HL-60 (cell line): Measurements from ENCODE around the gene MFAP2.

Source experiments
- DNase-seq, 2 experiments: peaks; one replicate each; pipeline ENCODE4 v3.0.0-alpha.2; 2010 to 2020; ENCODE audit warnings: low read depth in 1 of 2, low spot score in 1 of 2
- H3K27ac ChIP-seq: fragments of 250-450 bp; sonication (Bioruptor Pico); replicated peaks from 2 replicates; pipeline ENCODE4 v1.5.1; 2020; ENCODE audit warnings: mild to moderate bottlenecking, moderate library complexity
- H3K27me3 ChIP-seq: fragments of 250-450 bp; sonication (Bioruptor Pico); 2 replicates; pipeline ENCODE4 v1.5.1; 2021; ENCODE audit warnings: mild to moderate bottlenecking, moderate library complexity; ENCODE audit not compliant: insufficient read depth, poor library complexity, severe bottlenecking
- H3K4me3 ChIP-seq: replicated peaks from 2 replicates; pipeline ENCODE4 v1.5.1; 2011; ENCODE audit warnings: mild to moderate bottlenecking, control low read depth, low read length; ENCODE audit not compliant: insufficient read depth
- GABPA ChIP-seq: IDR thresholded peaks from 2 replicates; pipeline ENCODE4 v1.6.1; 2012; ENCODE audit warnings: low read depth
- POLR2AphosphoS5 ChIP-seq: IDR thresholded peaks from 2 replicates; pipeline ENCODE4 v1.6.1; 2012; ENCODE audit warnings: low read depth
- SPI1 ChIP-seq: IDR thresholded peaks from 2 replicates; pipeline ENCODE4 v1.6.1; 2012; ENCODE audit warnings: low read depth, mild to moderate bottlenecking, borderline replicate concordance
- TF ChIP-seq, protein P1 (sequence below): IDR thresholded peaks from 2 replicates; pipeline ENCODE4 v1.6.1; 2012; ENCODE audit warnings: low read depth; ENCODE audit not compliant: insufficient replicate concordance
- TF ChIP-seq, protein P2 (sequence below): IDR thresholded peaks from one replicate; pipeline ENCODE4 v1.5.1; 2011; ENCODE audit warnings: low read length, control low read depth, inconsistent platforms; ENCODE audit not compliant: insufficient read depth

MFAP2 gene

DNA sequence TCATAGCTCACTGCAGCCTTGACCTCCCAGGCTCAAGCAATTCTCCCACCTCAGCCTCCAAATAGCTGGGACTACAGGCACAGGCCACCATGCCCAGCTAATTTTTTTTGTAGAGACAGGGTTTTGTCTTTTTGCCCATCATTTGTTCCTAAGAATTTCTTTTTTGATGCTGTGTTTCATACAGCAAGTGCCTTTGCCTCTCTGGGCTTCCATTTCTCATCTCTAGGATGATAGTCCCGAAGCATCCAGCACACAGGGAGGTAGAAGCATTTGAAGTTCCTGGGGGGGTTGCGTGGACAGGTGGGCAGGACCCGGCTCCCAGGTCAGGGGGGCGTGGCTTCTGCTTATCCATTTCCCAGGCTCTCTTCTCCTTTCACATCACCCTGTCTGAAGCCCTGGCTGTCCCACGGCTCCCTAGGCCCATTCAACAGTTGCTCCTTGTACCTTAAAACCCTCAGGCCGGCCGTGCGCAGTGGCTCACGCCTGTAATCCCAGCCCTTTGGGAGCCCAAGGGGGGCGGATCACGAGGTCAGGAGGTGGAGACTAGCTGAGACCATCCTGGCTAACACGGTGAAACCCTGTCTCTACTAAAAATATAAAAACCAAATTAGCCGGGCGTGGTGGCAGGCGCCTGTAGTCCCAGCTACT is 27.9 kb upstream of the MFAP2 start:
- H3K4me3 ChIP-seq: no peak overlapping the region
- no peak for DNase-seq
- no peaks in the 10 kb centered on the region for H3K27me3 ChIP-seq
- TF ChIP-seq, protein P1, sequence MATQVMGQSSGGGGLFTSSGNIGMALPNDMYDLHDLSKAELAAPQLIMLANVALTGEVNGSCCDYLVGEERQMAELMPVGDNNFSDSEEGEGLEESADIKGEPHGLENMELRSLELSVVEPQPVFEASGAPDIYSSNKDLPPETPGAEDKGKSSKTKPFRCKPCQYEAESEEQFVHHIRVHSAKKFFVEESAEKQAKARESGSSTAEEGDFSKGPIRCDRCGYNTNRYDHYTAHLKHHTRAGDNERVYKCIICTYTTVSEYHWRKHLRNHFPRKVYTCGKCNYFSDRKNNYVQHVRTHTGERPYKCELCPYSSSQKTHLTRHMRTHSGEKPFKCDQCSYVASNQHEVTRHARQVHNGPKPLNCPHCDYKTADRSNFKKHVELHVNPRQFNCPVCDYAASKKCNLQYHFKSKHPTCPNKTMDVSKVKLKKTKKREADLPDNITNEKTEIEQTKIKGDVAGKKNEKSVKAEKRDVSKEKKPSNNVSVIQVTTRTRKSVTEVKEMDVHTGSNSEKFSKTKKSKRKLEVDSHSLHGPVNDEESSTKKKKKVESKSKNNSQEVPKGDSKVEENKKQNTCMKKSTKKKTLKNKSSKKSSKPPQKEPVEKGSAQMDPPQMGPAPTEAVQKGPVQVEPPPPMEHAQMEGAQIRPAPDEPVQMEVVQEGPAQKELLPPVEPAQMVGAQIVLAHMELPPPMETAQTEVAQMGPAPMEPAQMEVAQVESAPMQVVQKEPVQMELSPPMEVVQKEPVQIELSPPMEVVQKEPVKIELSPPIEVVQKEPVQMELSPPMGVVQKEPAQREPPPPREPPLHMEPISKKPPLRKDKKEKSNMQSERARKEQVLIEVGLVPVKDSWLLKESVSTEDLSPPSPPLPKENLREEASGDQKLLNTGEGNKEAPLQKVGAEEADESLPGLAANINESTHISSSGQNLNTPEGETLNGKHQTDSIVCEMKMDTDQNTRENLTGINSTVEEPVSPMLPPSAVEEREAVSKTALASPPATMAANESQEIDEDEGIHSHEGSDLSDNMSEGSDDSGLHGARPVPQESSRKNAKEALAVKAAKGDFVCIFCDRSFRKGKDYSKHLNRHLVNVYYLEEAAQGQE: no peak
- TF ChIP-seq GABPA (no peak), SPI1 (no peak), POLR2AphosphoS5 (no peak)
- TF ChIP-seq, protein P2, sequence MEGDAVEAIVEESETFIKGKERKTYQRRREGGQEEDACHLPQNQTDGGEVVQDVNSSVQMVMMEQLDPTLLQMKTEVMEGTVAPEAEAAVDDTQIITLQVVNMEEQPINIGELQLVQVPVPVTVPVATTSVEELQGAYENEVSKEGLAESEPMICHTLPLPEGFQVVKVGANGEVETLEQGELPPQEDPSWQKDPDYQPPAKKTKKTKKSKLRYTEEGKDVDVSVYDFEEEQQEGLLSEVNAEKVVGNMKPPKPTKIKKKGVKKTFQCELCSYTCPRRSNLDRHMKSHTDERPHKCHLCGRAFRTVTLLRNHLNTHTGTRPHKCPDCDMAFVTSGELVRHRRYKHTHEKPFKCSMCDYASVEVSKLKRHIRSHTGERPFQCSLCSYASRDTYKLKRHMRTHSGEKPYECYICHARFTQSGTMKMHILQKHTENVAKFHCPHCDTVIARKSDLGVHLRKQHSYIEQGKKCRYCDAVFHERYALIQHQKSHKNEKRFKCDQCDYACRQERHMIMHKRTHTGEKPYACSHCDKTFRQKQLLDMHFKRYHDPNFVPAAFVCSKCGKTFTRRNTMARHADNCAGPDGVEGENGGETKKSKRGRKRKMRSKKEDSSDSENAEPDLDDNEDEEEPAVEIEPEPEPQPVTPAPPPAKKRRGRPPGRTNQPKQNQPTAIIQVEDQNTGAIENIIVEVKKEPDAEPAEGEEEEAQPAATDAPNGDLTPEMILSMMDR: no peak
- H3K27ac ChIP-seq: no peak overlapping the region

DNA sequence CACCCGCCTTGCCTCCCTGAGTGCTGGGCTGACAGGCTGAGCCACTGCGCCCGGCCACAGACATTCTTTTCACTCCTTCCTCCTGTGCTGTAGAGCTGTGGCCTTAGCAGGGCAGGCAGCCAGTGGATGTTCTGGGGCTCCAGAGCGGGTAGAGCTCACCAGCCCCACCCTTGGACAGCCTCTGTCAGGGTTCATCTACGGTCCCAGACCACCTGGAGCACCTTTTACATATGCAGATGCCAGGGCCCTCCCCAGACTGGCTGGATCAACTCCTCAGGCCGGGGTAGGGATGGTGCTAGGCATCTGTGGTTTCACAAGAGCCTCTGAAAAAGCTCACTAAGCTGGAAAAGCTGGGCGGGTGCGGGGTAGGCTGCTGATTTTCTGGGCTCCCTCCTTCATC is 26.7 kb upstream of the MFAP2 start:
- TF ChIP-seq GABPA: no peak
- TF ChIP-seq SPI1: no peak
- no peak for TF ChIP-seq POLR2AphosphoS5
- TF ChIP-seq, protein P2: no peak
- TF ChIP-seq, protein P1: no peak
- H3K27ac ChIP-seq: no peak overlapping the region
- DNase-seq: no peak
- H3K4me3 ChIP-seq: no peak overlapping the region
- H3K27me3 ChIP-seq: no peaks in the 10 kb centered on the region

DNA sequence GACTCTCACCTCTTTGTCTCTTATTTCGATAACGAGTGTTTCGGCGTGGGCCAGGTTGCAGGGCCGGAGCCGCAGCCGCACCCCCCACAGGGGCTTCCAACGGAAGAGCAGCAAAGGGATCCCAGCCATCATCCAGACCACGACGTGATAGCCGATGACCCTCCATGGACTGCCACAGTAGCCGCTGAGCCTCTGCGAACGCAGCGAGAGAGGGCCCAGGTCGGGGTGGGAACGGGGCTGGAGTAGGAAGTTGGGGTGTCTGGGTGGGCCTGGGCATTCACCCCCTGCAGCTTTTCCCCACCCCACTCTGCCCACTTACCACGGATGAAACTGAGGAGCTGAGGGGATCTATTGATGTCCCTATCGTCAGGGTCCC is 24.9 kb upstream of the MFAP2 start:
- no peak overlapping the region for H3K27ac ChIP-seq
- DNase-seq: no peak
- no peak for TF ChIP-seq SPI1
- TF ChIP-seq POLR2AphosphoS5: no peak
- no peak for TF ChIP-seq GABPA
- TF ChIP-seq, protein P1: no peak
- TF ChIP-seq, protein P2: no peak

More for the DNA sequence above, 24.9 kb upstream of the MFAP2 start:
- Histone ChIP-seq H3K4me3 (no peak overlapping the region), H3K27me3 (no peaks in the 10 kb centered on the region)
